ENCODE data around the gene KIDINS220.

KIDINS220 gene

GRCh38 chr2:8851811-8852560 lies 14.6 kb upstream of the KIDINS220 start:
- in situ Hi-C loops (cut with MboI; ENCODE audit: low sequenced_read_pairs): no loop called here

- in situ Hi-C loops (cut with MboI; ENCODE audit: low sequenced_read_pairs): no loop called here
These were observed 13.6 kb upstream of the KIDINS220 start for GRCh38 chr2:8850845-8851487.

- in situ Hi-C loops (cut with MboI; ENCODE audit: low sequenced_read_pairs): no loop called here
These were observed 11.9 kb upstream of the KIDINS220 start for GRCh38 chr2:8849327-8849726.

GRCh38 chr2:8848328-8849100 lies 11.1 kb upstream of the KIDINS220 start:
- in situ Hi-C loops (cut with MboI; ENCODE audit: low sequenced_read_pairs): no loop called here

GRCh38 chr2:8847400-8847799 lies 10.0 kb upstream of the KIDINS220 start:
- in situ Hi-C loops (cut with MboI; ENCODE audit: low sequenced_read_pairs): no loop called here

GRCh38 chr2:8841932-8842331 lies 4.5 kb upstream of the KIDINS220 start:
- in situ Hi-C loops (cut with MboI; ENCODE audit: low sequenced_read_pairs): no loop called here

- in situ Hi-C loops (cut with MboI; ENCODE audit: low sequenced_read_pairs): no loop called here
These were observed 3.2 kb upstream of the KIDINS220 start for GRCh38 chr2:8840475-8841091.

- in situ Hi-C loops (cut with MboI; ENCODE audit: low sequenced_read_pairs): no loop called here
These were observed 2.0 kb upstream of the KIDINS220 start for GRCh38 chr2:8839189-8839965.

- in situ Hi-C loops (cut with MboI; ENCODE audit: low sequenced_read_pairs): no loop called here
These were observed 355 bp upstream of the KIDINS220 start for GRCh38 chr2:8837795-8838140.

GRCh38 chr2:8835279-8835678 lies 2.1 kb downstream of the KIDINS220 start:
- in situ Hi-C loops (cut with MboI; ENCODE audit: low sequenced_read_pairs): no loop called here

GRCh38 chr2:8833853-8834252 lies 3.6 kb downstream of the KIDINS220 start:
- in situ Hi-C loops (cut with MboI; ENCODE audit: low sequenced_read_pairs): no loop called here

- in situ Hi-C loops (cut with MboI; ENCODE audit: low sequenced_read_pairs): no loop called here
These were observed 5.9 kb downstream of the KIDINS220 start for GRCh38 chr2:8831516-8831915.

- in situ Hi-C loops (cut with MboI; ENCODE audit: low sequenced_read_pairs): no loop called here
These were observed 9.7 kb downstream of the KIDINS220 start for GRCh38 chr2:8827729-8828128.

GRCh38 chr2:8822218-8822617 lies 15.2 kb downstream of the KIDINS220 start:
- in situ Hi-C loops (cut with MboI; ENCODE audit: low sequenced_read_pairs): no loop called here

- in situ Hi-C loops (cut with MboI; ENCODE audit: low sequenced_read_pairs): no loop called here
These were observed 15.9 kb downstream of the KIDINS220 start for GRCh38 chr2:8821276-8822217.

GRCh38 chr2:8819948-8820347 lies 17.5 kb downstream of the KIDINS220 start:
- in situ Hi-C loops (cut with MboI; ENCODE audit: low sequenced_read_pairs): no loop called here

GRCh38 chr2:8819194-8819593 lies 18.2 kb downstream of the KIDINS220 start:
- in situ Hi-C loops (cut with MboI; ENCODE audit: low sequenced_read_pairs): no loop called here

- in situ Hi-C loops (cut with MboI; ENCODE audit: low sequenced_read_pairs): no loop called here
These were observed 20.2 kb downstream of the KIDINS220 start for GRCh38 chr2:8817221-8817620.

- in situ Hi-C loops (cut with MboI; ENCODE audit: low sequenced_read_pairs): no loop called here
These were observed 30.3 kb downstream of the KIDINS220 start for GRCh38 chr2:8806885-8807704.
